GM12878 (cell line): Measurements from ENCODE around the gene PRDM16. TPM values are rescaled to one million over a fixed set of nuclear protein-coding genes. Genes with fewer than 3 reads are reported as not detected.

ENCODE experiments used
- ATAC-seq: fragments of 200-7000 bp; cut with Tn5 transposase; 3 replicates; pipeline ENCODE4 v1.9.1; 2020; ENCODE audit warnings: mild to moderate bottlenecking, moderate library complexity
- BruUV-seq: library from RNA; stranded (reverse); fragments of 400-500 nt; replicated peaks from 2 replicates; lab custom pipeline; 2021; lab: Mats Ljungman, UMichigan
- CTCF ChIA-PET: fragments of 300-600 bp; sonication (Branson Sonifier 250); formaldehyde crosslinking; extraction: SDS; loops from one replicate; lab custom pipeline; 2021; ENCODE audit warnings: inconsistent platforms; lab: Yijun Ruan, JAX
- POLR2A ChIA-PET: fragments of 350-600 bp; formaldehyde crosslinking; extraction: SDS; loops from one replicate; lab custom pipeline; 2021; ENCODE audit warnings: inconsistent platforms; lab: Charles Lee
- RAD21 ChIA-PET: fragments of 300-600 bp; sonication (Branson Sonifier 250); formaldehyde crosslinking; loops from one replicate; lab custom pipeline; 2023; ENCODE audit warnings: antibody characterized with exemption; ENCODE audit not compliant: unreplicated experiment; lab: Charles Lee
- SMC1A ChIA-PET: fragments of 300-600 bp; sonication (Branson Sonifier 250); formaldehyde crosslinking; loops from one replicate; lab custom pipeline; 2023; ENCODE audit not compliant: unreplicated experiment, uncharacterized antibody; lab: Charles Lee
- DNase-seq: peaks from one replicate; pipeline ENCODE4 v3.0.0-alpha.2; 2011; ENCODE audit warnings: low read depth, low spot score
- FAIRE-seq: peaks from 3 replicates; lab custom pipeline; 2011; peaks lifted over from hg19 to GRCh38; lab: Jason Lieb, UNC
- H2AFZ ChIP-seq: 2 replicates; pipeline ENCODE4 v1.6.0; 2011; ENCODE audit warnings: low read depth, low read length, control low read depth; ENCODE audit not compliant: control insufficient read depth
- H3K27ac ChIP-seq: 2 replicates; pipeline ENCODE4 v1.5.1; 2011; ENCODE audit warnings: control low read depth; ENCODE audit not compliant: control insufficient read depth, insufficient read depth
- H3K27me3 ChIP-seq, 2 experiments: replicated peaks in 1 of 2; 2 replicates each; pipeline versions ENCODE4 v1.6.0 to v1.6.1; 2011; ENCODE audit warnings: low read length in 1 of 2; ENCODE audit not compliant: control insufficient read depth in 2 of 2, insufficient read depth in 2 of 2
- H3K36me3 ChIP-seq, 2 experiments: 2 replicates each; pipeline ENCODE4 v1.5.1; 2011; ENCODE audit warnings: low read length in 1 of 2; ENCODE audit not compliant: control insufficient read depth in 2 of 2, insufficient read depth in 2 of 2
- H3K4me1 ChIP-seq: 2 replicates; pipeline ENCODE4 v1.6.1; 2011; ENCODE audit warnings: mild to moderate bottlenecking, low read length, moderate library complexity, mixed read lengths; ENCODE audit not compliant: control insufficient read depth, insufficient read depth
- H3K4me2 ChIP-seq: 2 replicates; pipeline ENCODE4 v1.6.0; 2011; ENCODE audit warnings: control low read depth; ENCODE audit not compliant: control insufficient read depth, insufficient read depth
- H3K4me3 ChIP-seq: fragments of 200-600 bp; sonication (generic); 2 replicates; pipeline ENCODE4 v1.5.1; 2016
- H3K79me2 ChIP-seq: 2 replicates; pipeline ENCODE4 v1.6.0; 2011; ENCODE audit warnings: low read length; ENCODE audit not compliant: control insufficient read depth, insufficient read depth
- H3K9ac ChIP-seq: 2 replicates; pipeline ENCODE4 v1.8.0; 2011; ENCODE audit warnings: low read length, control low read depth, mixed read lengths; ENCODE audit not compliant: control insufficient read depth, insufficient read depth
- H3K9me3 ChIP-seq: replicated peaks from 3 replicates; pipeline ENCODE4 v1.5.1; 2011; ENCODE audit warnings: mild to moderate bottlenecking, low read length; ENCODE audit not compliant: control insufficient read depth, insufficient read depth
- H4K20me1 ChIP-seq: 2 replicates; pipeline ENCODE4 v1.6.0; 2011; ENCODE audit not compliant: control insufficient read depth, insufficient read depth
- ATF7 ChIP-seq: fragments of 450-650 bp; IDR thresholded peaks from 2 replicates; pipeline ENCODE4 v1.6.1; 2016; ENCODE audit warnings: low read depth, mild to moderate bottlenecking
- FOXM1 ChIP-seq: IDR thresholded peaks from 2 replicates; pipeline ENCODE4 v1.6.1; 2012; ENCODE audit warnings: low read depth, mild to moderate bottlenecking, inconsistent platforms, low read length, moderate library complexity
- MEF2B ChIP-seq: fragments of 450-650 bp; IDR thresholded peaks from 2 replicates; pipeline ENCODE4 v1.6.1; 2018; ENCODE audit warnings: mild to moderate bottlenecking, moderate library complexity; ENCODE audit not compliant: partially characterized antibody, poor library complexity, severe bottlenecking
- MTA3 ChIP-seq: IDR thresholded peaks from 2 replicates; pipeline ENCODE4 v1.6.1; 2012; ENCODE audit warnings: low read length, inconsistent platforms, borderline replicate concordance
- PAX5 ChIP-seq: IDR thresholded peaks from 2 replicates; pipeline ENCODE4 v1.6.1; 2011; ENCODE audit warnings: low read depth, low read length, borderline replicate concordance
- SPI1 ChIP-seq: IDR thresholded peaks from 2 replicates; pipeline ENCODE4 v1.6.1; 2011; ENCODE audit warnings: low read depth, mild to moderate bottlenecking, low read length, moderate library complexity, borderline replicate concordance; ENCODE audit not compliant: insufficient read depth
- TARDBP ChIP-seq: IDR thresholded peaks from 2 replicates; pipeline ENCODE4 v1.6.1; 2016; ENCODE audit warnings: borderline replicate concordance
- WGBS: methylation state at CpG from one replicate; pipeline ENCODE4 v1.1.6; 2016; ENCODE audit warnings: low lambda C conversion rate; ENCODE audit not compliant: insufficient replicate concordance, insufficient coverage; ENCODE audit errors: missing lambda C conversion rate; 5-methylcytosine and 5-hydroxymethylcytosine counted together
- in situ Hi-C: fragments of 300-500 bp; cut with MboI; formaldehyde crosslinking; loops from 9 replicates; pipeline ENCODE4 v1.14.3; 2018; ENCODE audit warnings: mixed read lengths
- intact Hi-C: fragments of 100-400 bp; cut with micrococcal nuclease; formaldehyde crosslinking; loops from one replicate; pipeline ENCODE4 v1.14.2; 2022; ENCODE audit not compliant: unreplicated experiment
- polyA plus RNA-seq, 11 experiments: library from polyadenylated mRNA; depleted of rRNA in 4 of 11; unstranded in 6 of 11; stranded (reverse) in 5 of 11; fragments of >200 nt; fragmentation: Nextera tagmentation in 4 of 11; fragmentation: Illumina TruSeq in 1 of 11; extraction: Ambion mirVana in 4 of 11; extraction: Trizol in 1 of 11; gene quantifications; 1 replicate in 1 of 11; 2 replicates in 10 of 11; pipeline versions ENCODE4 v1.2.1 to v1.2.3, GENCODE V29; 2011 to 2016; ENCODE audit warnings: inconsistent platforms in 2 of 11, missing spikeins in 2 of 11, low read depth in 1 of 11
- total RNA-seq, 4 experiments: library from RNA; depleted of rRNA in 3 of 4; stranded (reverse); fragments of >200 nt in 3 of 4; fragmentation: Illumina TruSeq in 1 of 4; extraction: Trizol in 1 of 4; gene quantifications; 2 replicates each; pipeline versions ENCODE4 v1.2.1 to v1.2.3, GENCODE V29; 2013 to 2021
- TF ChIP-seq, protein P1 (sequence below): IDR thresholded peaks from 2 replicates; pipeline ENCODE4 v1.6.1; 2012; ENCODE audit warnings: low read depth, low read length, improper control_type of control experiment
- TF ChIP-seq, protein P2 (sequence below): IDR thresholded peaks from 2 replicates; pipeline ENCODE4 v1.6.1; 2011; ENCODE audit warnings: low read depth, mild to moderate bottlenecking, low read length, moderate library complexity, borderline replicate concordance; ENCODE audit errors: extremely low read depth
- TF ChIP-seq, protein P3 (sequence below): fragments of 450-650 bp; IDR thresholded peaks from 2 replicates; pipeline ENCODE4 v1.6.1; 2014; ENCODE audit warnings: mild to moderate bottlenecking

The PRDM16 gene
- total and polyA plus RNA-seq, 10 of the 15 experiments (the other 5 are each of a cell fraction or from before 2014, with no cell fraction given): 0.03 TPM; not detected in 9

GRCh38 chr1:3323021-3323795 is 254.2 kb downstream of the PRDM16 start:
- H3K9ac ChIP-seq: no peak overlapping the region
- intact Hi-C loops: no loop called here
- H3K27ac ChIP-seq: no peak overlapping the region
- no peaks in the 10 kb centered on the region for H4K20me1 ChIP-seq
- no peaks in the 10 kb centered on the region for H3K36me3 ChIP-seq
- no peak overlapping the region for H3K4me3 ChIP-seq
- TF ChIP-seq TARDBP: no peak
- TF ChIP-seq, protein P1, sequence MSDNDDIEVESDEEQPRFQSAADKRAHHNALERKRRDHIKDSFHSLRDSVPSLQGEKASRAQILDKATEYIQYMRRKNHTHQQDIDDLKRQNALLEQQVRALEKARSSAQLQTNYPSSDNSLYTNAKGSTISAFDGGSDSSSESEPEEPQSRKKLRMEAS: no peak
- no peak overlapping the region for H3K4me2 ChIP-seq
- POLR2A ChIA-PET: no interaction called here
- FAIRE-seq: no peak
- SMC1A ChIA-PET: no interaction called here
- in situ Hi-C loops: no loop called here
- no peaks in the 10 kb centered on the region for H3K27me3 ChIP-seq
- no peaks in the 10 kb centered on the region for H3K79me2 ChIP-seq
- WGBS: 38% methylated on average over 40 of the region's 40 CpGs
- no peaks in the 10 kb centered on the region; the same call in 2 of the 3 replicates for H3K9me3 ChIP-seq
- RAD21 ChIA-PET: no interaction called here
- CTCF ChIA-PET: no interaction called here
- no peaks in the 10 kb centered on the region for H3K4me1 ChIP-seq
- no peak for DNase-seq
- no peak for ATAC-seq
- no TSS peak for BruUV-seq
- no peak overlapping the region for H2AFZ ChIP-seq

DNA sequence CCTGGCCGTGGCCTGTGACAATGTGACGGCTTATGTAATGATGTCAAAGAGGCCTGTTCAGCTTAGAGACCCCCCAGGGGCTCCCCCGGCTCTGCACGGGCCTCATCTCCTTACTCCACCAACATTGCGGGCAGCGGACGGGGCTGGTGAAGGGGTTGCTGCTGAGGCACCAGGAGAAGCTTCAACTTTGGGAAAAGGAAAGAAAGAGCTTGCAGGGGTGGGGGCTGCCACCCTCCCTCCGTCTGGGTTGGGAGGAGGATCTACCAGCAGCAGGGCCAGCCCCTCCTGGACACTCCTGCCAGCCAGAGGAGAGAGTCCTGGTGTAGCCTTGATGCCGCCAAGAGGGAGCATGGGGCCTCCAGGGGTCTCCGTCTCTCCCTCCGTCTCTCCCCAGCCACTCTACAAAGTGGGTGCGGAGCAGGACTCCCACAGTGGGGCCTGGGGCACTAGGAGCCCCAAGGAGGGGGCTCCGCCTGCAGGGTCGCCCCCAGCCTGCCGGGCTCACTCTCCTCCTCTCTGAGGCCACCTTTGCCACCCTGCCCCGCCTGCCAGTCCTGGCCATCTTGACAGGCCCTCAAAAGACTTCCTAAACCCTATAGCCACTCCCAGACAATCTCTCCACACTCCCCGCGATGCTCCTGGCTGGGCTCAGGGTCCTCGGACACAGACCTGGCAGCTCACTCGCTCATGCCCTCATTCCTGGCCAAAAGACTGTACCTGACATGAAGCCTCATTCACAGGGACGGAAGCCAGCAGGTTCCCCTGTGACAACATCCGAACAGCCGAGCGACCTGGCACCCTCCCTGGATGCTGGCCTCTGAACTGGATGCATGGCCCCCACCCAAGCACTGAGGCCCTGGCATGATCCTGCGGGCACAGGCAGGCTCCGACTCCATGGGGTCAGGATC is 255.0 kb downstream of the PRDM16 start:
- Histone ChIP-seq H3K4me3 (no peak overlapping the region), H3K79me2 (no peaks in the 10 kb centered on the region), H3K4me1 (no peaks in the 10 kb centered on the region), H2AFZ (no peak overlapping the region), H3K27me3 (no peaks in the 10 kb centered on the region), H4K20me1 (no peaks in the 10 kb centered on the region), H3K36me3 (no peaks in the 10 kb centered on the region), H3K9me3 (no peaks in the 10 kb centered on the region; the same call in 2 of the 3 replicates), H3K4me2 (no peak overlapping the region), H3K27ac (no peak overlapping the region), H3K9ac (no peak overlapping the region)
- ChIA-PET RAD21 (no interaction called here), SMC1A (no interaction called here), CTCF (no interaction called here), POLR2A (no interaction called here)
- in situ Hi-C loops: no loop called here
- intact Hi-C loops: no loop called here
- no TSS peak for BruUV-seq
- FAIRE-seq (no peak), ATAC-seq (no peak), DNase-seq (no peak)
- 40% methylated on average over 24 of the region's 26 CpGs for WGBS
- no peak for TF ChIP-seq MTA3
- TF ChIP-seq ATF7: no peak
- TF ChIP-seq PAX5: no peak
- no peak for TF ChIP-seq SPI1
- no peak for TF ChIP-seq FOXM1
- TF ChIP-seq, protein P2, sequence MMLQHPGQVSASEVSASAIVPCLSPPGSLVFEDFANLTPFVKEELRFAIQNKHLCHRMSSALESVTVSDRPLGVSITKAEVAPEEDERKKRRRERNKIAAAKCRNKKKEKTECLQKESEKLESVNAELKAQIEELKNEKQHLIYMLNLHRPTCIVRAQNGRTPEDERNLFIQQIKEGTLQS: no peak
- TF ChIP-seq MEF2B: no peak
- TF ChIP-seq, protein P3, sequence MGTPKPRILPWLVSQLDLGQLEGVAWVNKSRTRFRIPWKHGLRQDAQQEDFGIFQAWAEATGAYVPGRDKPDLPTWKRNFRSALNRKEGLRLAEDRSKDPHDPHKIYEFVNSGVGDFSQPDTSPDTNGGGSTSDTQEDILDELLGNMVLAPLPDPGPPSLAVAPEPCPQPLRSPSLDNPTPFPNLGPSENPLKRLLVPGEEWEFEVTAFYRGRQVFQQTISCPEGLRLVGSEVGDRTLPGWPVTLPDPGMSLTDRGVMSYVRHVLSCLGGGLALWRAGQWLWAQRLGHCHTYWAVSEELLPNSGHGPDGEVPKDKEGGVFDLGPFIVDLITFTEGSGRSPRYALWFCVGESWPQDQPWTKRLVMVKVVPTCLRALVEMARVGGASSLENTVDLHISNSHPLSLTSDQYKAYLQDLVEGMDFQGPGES: no peak
